G401 (cell line): Measurements from ENCODE around the gene NAIF1. TPM values are rescaled to one million over a fixed set of nuclear protein-coding genes. Genes with fewer than 3 reads are reported as not detected.

ENCODE experiments used
- DNase-seq: peaks from one replicate; pipeline ENCODE4 v3.0.0-alpha.2; 2015; ENCODE audit warnings: low spot score
- in situ Hi-C: cut with HindIII; loops from 2 replicates; pipeline ENCODE4 v1.10.0; 2016; ENCODE audit warnings: low sequenced_read_pairs, mixed read lengths
- total RNA-seq: library from RNA; depleted of rRNA; stranded (reverse); fragments of >200 nt; shearing (Covaris generic); gene quantifications from 2 replicates; pipeline ENCODE4 v1.2.3, GENCODE V29; 2014

The NAIF1 gene
- total RNA-seq, 1 experiment from 2014 or later, result 6.6 TPM

DNA sequence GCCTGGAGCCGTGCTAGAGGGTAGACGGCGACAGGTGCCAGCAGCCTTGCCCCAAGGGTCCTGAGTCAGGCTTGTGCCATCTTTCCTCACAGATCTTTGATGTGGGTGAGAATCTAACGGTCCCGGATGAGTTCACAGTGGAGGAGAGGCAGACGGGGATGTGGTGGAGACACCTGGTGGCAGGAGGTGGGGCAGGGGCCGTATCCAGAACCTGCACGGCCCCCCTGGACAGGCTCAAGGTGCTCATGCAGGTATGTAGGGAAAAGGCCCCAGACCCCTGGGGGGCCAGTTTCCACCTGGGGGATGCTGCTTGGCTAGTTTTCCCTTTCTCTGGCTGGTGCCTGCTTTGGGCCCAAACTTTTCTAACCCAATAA is 36.5 kb upstream of the NAIF1 start:
- DNase-seq, result no peak
- in situ Hi-C loops, result no loop called here

GRCh38 chr9:128102861-128103588 is 35.9 kb upstream of the NAIF1 start:
- in situ Hi-C loops, result no loop called here
- DNase-seq, result peak; percentile 58

DNA sequence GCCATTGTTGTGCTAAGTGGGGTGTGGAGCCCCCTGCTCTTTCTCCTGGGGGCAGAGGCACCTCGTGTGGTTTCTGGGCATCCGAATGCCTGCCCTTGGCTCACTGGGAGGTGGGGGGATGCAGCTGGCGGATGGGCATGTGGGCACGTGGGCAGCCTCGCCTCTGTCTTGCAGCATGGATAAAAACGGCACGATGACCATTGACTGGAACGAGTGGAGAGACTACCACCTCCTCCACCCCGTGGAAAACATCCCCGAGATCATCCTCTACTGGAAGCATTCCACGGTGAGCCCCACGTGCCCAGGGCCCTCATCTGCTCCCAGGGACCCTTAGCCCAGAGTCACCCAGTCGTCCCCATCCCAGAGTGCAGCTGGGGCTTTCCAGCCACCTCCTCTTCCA is 35.1 kb upstream of the NAIF1 start:
- in situ Hi-C loops, result no loop called here
- DNase-seq, result no peak

DNA sequence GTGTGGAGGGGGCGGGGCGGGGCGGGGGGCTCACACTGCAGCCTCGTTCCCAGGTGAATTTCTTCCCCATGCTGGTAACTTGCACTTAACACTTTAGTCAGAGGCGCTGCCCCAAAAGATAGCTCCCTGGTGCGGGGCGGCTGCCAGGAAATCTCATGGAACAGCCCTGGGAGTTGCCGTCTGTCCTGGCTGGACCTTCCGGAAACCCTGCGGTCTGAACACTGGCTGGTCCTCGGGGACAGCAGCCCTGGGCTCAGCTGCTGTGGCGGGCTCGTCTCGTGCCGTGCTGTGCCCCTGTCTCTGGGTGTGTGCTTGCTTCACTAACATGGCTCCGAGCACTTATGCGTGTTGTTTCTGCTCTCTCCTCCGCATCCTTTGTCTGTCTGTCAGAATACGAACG is 34.6 kb upstream of the NAIF1 start:
- DNase-seq, result no peak
- in situ Hi-C loops, result no loop called here

DNA sequence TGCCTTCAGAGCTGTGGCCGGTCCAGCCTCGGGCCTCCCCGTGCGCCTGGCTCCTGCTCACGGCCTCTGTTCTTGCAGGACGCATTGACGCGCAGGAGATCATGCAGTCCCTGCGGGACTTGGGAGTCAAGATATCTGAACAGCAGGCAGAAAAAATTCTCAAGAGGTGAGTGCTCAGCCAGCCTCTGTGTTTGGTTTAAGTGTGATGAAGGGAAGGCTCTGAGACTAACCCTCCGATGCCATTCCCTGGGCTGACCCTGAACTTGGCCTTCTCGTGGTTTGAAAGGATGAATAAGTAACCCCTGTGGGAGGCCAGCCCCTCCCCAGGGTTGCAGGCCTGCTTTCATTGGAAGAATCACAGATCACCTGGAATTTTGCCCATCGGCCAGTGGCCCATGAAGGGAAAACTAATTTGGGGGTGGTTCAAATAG is 34.1 kb upstream of the NAIF1 start:
- no peak for DNase-seq
- in situ Hi-C loops, result no loop called here

- DNase-seq, result no peak
- in situ Hi-C loops, result no loop called here
Observed at GRCh38 chr9:128100581-128100980, 33.5 kb upstream of the NAIF1 start.

DNA sequence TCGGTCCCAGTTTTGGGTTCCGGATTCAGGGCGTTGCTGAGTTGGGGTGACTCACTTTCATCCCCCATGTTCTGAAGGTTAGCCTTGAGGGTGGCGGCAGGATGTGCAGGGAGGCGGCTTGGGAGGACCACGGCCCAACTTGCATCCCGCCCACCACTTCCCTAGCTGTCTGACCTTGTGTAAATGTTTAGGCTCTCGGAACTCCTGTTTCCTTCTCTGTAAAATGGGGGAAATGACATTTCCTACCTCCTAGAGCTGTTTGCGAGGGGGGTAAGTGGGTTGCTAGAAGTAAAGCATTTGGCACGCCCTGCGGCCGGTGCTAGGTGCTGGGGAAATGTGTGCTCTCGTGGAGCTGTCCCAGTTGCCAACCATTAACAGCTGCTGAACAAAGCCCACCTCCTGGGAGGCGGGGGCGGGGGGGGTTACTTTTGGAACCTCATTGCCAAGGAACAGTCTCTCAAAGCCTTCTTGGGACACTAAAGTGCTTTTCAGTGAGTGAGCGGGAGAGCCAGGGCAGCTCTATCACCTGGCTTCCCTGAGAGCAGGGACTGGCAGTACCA is 32.9 kb upstream of the NAIF1 start:
- in situ Hi-C loops, result no loop called here
- DNase-seq, result no peak

GRCh38 chr9:128099231-128099931 is 32.3 kb upstream of the NAIF1 start:
- DNase-seq, result no peak
- in situ Hi-C loops, result no loop called here

DNA sequence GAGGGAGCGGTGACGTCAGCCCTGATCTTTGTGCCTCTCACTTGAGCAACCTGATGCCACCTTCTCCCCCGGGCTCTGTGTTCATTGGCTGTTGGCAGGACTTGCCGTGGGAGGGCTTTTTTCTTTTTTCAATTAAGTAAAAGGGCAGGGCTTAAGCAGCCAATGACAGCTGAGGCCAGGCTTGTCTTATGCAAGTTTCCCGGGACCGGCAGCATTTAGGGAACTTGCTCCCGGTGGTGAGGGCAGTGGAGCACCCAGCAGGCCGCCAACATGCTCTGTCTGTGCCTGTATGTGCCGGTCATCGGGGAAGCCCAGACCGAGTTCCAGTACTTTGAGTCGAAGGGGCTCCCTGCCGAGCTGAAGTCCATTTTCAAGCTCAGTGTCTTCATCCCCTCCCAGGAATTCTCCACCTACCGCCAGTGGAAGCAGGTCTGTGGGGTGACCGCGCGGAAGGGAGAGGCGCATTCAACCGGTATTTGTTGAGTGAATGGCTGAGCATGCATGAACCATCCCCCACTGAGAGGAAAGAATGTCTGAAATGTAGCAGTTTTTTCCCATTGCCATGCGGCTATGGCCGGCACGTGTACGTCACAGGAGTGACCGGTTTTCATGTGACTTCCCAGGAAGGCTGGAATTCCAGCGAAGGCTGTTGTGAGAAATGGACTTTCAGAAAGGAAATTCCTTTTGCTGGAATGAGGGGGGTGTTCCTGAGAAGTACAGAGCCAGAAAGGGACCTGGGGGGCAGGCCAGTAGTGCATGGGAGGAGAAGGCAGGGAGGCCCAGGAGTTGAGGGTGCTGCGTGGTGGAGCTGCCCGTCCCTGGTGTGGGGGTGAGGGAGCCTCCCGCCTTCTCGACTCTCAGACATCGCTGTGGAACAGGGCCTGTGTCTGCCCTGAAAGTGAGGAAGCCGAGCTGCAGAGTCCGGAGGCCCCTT is 31.4 kb upstream of the NAIF1 start:
- in situ Hi-C loops, result no loop called here
- DNase-seq, result peak; percentile 97

- DNase-seq, result no peak
- in situ Hi-C loops, result no loop called here
Observed at GRCh38 chr9:128097543-128098296, 30.6 kb upstream of the NAIF1 start.

DNA sequence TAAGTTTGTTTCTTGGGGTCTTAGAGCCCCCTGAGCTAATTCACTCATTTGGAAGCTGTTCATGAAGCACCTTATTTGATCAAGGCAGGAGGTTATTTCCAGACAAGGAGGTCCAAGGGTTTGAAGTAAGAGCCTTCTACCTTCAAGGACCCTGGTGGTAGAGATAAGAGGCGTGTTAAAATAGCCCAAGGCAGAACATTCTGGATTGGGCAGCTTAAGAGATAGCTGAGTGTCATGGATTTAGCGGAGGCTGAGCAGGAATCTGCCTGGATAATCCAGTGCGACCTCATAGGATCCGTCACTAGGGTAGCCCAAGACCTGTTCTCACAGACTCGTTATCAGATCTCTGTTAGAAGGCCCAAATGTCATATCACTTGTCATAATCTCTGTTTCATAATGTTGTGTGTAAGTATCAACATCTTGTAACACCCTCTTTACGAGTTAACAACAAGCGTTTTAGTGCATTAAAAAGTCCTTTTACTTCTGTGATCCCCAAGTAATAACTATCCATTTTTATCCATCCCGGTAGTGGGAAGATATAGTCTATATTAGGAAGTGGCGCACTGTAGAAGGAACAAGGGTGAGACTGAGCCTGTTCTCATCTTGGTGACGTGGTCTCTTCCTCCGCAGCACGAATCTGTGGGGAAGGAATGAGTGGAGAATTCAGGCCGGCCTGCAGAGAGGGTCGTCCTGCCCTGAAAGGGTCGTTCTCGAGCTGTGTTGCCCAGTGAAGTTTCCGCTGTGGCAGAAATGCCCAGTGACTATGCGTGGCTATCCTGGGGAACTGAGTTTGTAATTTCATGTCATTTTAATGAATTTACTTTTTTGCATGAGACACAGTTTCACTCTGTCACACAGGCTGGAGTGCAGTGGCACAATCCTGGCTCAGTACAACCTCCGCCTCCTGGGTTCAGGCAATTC is 29.8 kb upstream of the NAIF1 start:
- in situ Hi-C loops, result no loop called here
- DNase-seq, result no peak

DNA sequence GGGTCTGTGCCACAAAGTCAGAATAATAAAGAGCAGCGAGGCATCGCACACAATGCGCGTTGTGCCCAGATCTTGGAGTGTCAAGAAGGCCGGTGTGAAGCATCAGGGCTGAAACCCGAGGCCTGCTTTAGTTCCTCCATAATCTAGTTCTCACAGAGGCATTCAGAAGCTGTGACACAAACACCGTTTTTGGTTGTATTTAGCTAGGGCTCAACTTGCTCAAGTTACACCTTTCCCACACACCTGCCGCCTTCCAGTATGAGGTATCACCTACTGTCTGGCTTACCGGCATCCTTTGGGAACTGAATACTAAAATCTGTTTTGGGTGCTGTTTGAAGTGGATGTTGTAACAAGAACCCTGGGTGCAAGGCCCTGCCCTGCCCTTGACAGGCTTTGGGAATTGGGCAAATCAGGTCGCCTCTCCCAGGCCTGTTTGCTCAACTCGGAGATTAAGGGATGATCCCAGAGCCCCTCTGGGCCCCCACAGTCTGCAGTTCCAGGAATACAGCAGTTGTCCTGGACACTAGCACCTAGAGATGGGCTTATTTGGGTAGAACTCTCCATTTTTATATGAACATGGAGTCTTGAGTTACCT is 27.9 kb upstream of the NAIF1 start:
- no peak for DNase-seq
- in situ Hi-C loops, result no loop called here

DNA sequence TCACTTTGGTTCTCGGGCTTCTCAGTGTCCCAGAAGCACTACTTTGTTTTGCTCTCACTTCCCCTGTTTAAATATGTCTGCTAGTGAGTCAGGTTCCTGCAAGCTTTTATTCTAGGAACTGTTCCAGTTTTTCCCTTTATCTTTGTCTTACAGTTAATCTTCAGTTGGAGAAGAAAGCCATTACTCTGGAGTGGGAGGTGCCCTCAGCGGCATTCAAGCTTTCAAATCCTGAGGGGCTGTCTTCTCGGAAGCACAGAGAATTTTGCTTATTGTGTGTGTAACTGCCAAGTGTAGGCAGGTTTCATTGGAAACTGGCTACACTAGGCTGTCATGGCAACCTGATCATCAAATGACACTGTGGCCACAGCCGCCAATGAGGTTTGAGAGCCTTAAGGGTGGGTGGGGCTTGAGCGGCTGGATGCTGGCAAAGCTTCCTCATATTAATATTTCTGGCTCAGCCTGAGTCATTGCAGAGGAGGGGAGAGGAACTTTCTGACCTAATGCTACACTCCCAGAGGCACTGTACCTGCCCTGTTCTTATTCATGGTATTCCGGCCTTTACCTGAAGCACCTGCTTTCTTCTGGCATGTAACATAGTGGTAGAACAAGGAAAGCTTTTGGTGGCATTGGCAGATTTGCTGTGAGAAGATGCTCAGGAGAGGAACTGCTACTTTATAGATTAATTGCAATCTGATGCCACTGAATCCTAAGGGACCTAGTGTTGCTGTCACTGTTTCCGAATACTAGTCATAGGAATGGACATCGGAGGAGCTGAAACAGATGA is 27.2 kb upstream of the NAIF1 start:
- DNase-seq, result peak; percentile 98
- in situ Hi-C loops, result no loop called here

- no peak for DNase-seq
- in situ Hi-C loops, result no loop called here
Observed at GRCh38 chr9:128093011-128093410, 25.9 kb upstream of the NAIF1 start.

DNA sequence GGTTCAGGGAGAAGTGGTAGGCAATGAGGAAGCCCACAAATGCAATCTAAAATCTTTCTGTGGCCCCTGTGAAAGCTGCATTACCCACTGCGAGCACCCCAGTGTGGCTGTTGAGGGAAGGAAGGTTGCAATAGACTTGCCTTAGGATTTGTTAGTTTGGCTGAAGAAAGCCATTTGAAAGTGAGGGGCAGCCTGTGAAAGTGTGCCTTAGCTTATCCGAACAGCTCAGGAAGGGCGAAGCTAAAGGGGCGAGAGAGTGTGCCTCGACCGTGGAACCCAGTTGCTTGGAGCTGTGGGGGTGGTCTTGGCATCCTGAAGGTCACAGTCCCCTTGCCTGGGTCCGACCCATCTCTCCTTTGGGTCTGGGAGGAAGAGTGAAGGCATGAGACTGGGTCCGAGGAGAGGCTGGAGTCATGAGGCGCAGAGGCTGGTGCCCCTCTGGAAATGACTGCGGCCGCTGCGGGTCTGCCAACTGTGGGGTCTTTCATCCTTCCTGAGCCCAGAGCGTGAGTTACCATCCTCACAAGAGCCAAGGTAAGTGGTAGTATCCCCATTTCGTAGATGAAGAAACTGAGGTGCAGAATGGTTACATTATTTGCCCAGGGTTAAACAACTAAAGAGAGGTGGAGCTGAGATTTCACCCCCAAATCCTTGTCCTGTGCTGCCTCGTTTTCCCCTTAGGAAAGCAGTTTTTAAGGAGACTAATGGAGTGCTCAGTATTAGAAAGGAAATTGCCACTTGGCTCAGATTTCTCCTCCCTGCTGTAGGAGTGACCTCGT is 25.3 kb upstream of the NAIF1 start:
- DNase-seq, result no peak
- in situ Hi-C loops, result no loop called here

DNA sequence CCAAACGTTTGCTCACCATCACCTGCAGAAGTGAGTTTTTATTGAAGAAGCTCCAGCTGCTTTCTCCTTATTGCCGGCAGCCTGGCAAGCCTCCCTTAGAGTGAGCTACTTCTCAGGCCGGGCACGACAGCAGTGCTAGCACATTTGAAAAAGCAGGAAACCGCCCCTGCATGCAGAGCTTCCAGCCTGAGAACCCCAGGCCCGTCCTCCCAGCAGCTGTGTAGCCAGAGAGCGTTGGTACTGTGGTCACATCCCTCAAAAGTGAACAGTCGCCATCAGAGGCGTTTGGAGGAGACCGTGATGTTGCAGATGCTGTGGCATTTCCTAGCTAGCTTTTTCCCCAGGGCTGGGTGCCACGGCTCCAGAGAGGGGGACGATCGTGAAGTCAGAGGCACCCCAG is 24.5 kb upstream of the NAIF1 start:
- in situ Hi-C loops, result no loop called here
- DNase-seq, result no peak
